IMR-90 (cell line): ENCODE results near the gene PHACTR3. TPM values are rescaled to one million over a fixed set of nuclear protein-coding genes. Genes with fewer than 3 reads are reported as not detected.

Source experiments
- ATAC-seq: fragments of 200-7000 bp; cut with Tn5 transposase; 2 replicates; pipeline ENCODE4 v1.9.1; 2020; ENCODE audit warnings: low read depth, mild to moderate bottlenecking, moderate library complexity
- BruUV-seq: library from RNA; stranded (reverse); fragments of 400-500 nt; replicated peaks from 2 replicates; lab custom pipeline; 2021; lab: Mats Ljungman, UMichigan
- CTCF ChIA-PET: fragments of 300-600 bp; formaldehyde crosslinking; extraction: SDS; loops from one replicate; lab custom pipeline; 2021; ENCODE audit warnings: antibody characterized with exemption; lab: Yijun Ruan, JAX
- POLR2A ChIA-PET: fragments of 300-600 bp; sonication (Branson Sonifier 250); formaldehyde crosslinking; loops from one replicate; lab custom pipeline; 2022; ENCODE audit warnings: antibody characterized with exemption; ENCODE audit not compliant: unreplicated experiment; lab: Charles Lee
- DNase-seq: peaks from one replicate; pipeline ENCODE4 v3.0.0; 2013
- H2AFZ ChIP-seq: replicated peaks from 2 replicates; pipeline ENCODE3; 2013; ENCODE audit warnings: low read length, mild to moderate bottlenecking; ENCODE audit not compliant: poor library complexity
- H2AK5ac ChIP-seq: 2 replicates; pipeline ENCODE4 v1.6.1; 2013; ENCODE audit warnings: low read depth, low read length, inconsistent platforms
- H2AK9ac ChIP-seq: replicated peaks from 2 replicates; pipeline ENCODE3; 2013; ENCODE audit warnings: mild to moderate bottlenecking, low read depth, low read length, moderate library complexity; ENCODE audit not compliant: poor library complexity
- H2BK120ac ChIP-seq: 2 replicates; pipeline ENCODE4 v1.6.1; 2013; ENCODE audit warnings: low read depth, low read length, inconsistent platforms
- H2BK15ac ChIP-seq: 3 replicates; pipeline ENCODE4 v1.6.1; 2013; ENCODE audit warnings: low read depth, low read length, inconsistent platforms
- H2BK20ac ChIP-seq: 2 replicates; pipeline ENCODE4 v1.6.1; 2013; ENCODE audit warnings: low read depth, mild to moderate bottlenecking, inconsistent platforms, low read length, moderate library complexity
- H2BK5ac ChIP-seq: 2 replicates; pipeline ENCODE4 v1.6.1; 2013; ENCODE audit warnings: mild to moderate bottlenecking, low read depth, low read length, inconsistent platforms; ENCODE audit not compliant: poor library complexity, severe bottlenecking
- H3K14ac ChIP-seq: replicated peaks from 2 replicates; pipeline ENCODE4 v1.6.1; 2013; ENCODE audit warnings: low read depth, low read length, inconsistent platforms
- H3K18ac ChIP-seq: 2 replicates; pipeline ENCODE4 v1.6.1; 2013; ENCODE audit warnings: low read depth, low read length, control low read depth
- H3K23ac ChIP-seq: 2 replicates; pipeline ENCODE4 v1.6.1; 2013; ENCODE audit warnings: low read depth, low read length, inconsistent platforms
- H3K27ac ChIP-seq: 2 replicates; pipeline ENCODE4 v1.5.1; 2013; ENCODE audit warnings: mild to moderate bottlenecking, control low read depth, low read length; ENCODE audit not compliant: insufficient read depth
- H3K27me3 ChIP-seq: 2 replicates; pipeline ENCODE4 v1.6.1; 2013; ENCODE audit warnings: low read length; ENCODE audit not compliant: control insufficient read depth, insufficient read depth
- H3K36me3 ChIP-seq: 2 replicates; pipeline ENCODE4 v1.6.1; 2013; ENCODE audit warnings: low read length, mixed read lengths; ENCODE audit not compliant: control insufficient read depth, insufficient read depth
- H3K4ac ChIP-seq: 2 replicates; pipeline ENCODE4 v1.6.1; 2013; ENCODE audit warnings: low read depth, low read length, inconsistent platforms
- H3K4me1 ChIP-seq: 2 replicates; pipeline ENCODE4 v1.6.1; 2013; ENCODE audit warnings: low read length, mixed read lengths; ENCODE audit not compliant: control insufficient read depth, insufficient read depth
- H3K4me2 ChIP-seq: 2 replicates; pipeline ENCODE4 v1.6.1; 2013; ENCODE audit warnings: low read depth, mild to moderate bottlenecking, control low read depth, low read length, moderate library complexity
- H3K4me3 ChIP-seq: 2 replicates; pipeline ENCODE4 v1.5.1; 2013; ENCODE audit warnings: low read depth, mild to moderate bottlenecking, control low read depth, low read length, moderate library complexity; ENCODE audit not compliant: insufficient read depth
- H3K56ac ChIP-seq: 2 replicates; pipeline ENCODE4 v1.6.1; 2013; ENCODE audit warnings: low read length, inconsistent platforms; ENCODE audit not compliant: insufficient read depth; ENCODE audit errors: extremely low read depth
- H3K79me1 ChIP-seq, 2 experiments: 2 replicates each; pipeline ENCODE4 v1.6.1; 2013; ENCODE audit warnings: low read length in 2 of 2, inconsistent platforms in 1 of 2, low read depth in 1 of 2
- H3K9ac ChIP-seq: 2 replicates; pipeline ENCODE4 v1.6.1; 2013; ENCODE audit warnings: low read depth, low read length, control low read depth
- H3K9me1 ChIP-seq: 2 replicates; pipeline ENCODE4 v1.6.1; 2013; ENCODE audit warnings: low read length, inconsistent platforms; ENCODE audit not compliant: insufficient read depth
- H3K9me3 ChIP-seq: 2 replicates; pipeline ENCODE4 v1.6.1; 2013; ENCODE audit warnings: low read length; ENCODE audit not compliant: control insufficient read depth, insufficient read depth
- H4K20me1 ChIP-seq: 2 replicates; pipeline ENCODE4 v1.6.1; 2013; ENCODE audit warnings: low read length, inconsistent platforms; ENCODE audit not compliant: insufficient read depth
- H4K5ac ChIP-seq: 2 replicates; pipeline ENCODE4 v1.6.1; 2013; ENCODE audit warnings: mild to moderate bottlenecking, low read depth, low read length, control low read depth
- H4K8ac ChIP-seq, 2 experiments: 2 replicates each; pipeline ENCODE4 v1.6.1; 2013; ENCODE audit warnings: low read depth in 2 of 2, low read length in 2 of 2, control low read depth in 1 of 2, inconsistent platforms in 1 of 2
- H4K91ac ChIP-seq: 2 replicates; pipeline ENCODE4 v1.6.1; 2013; ENCODE audit warnings: low read depth, low read length, inconsistent platforms; ENCODE audit not compliant: insufficient read depth
- RCOR1 ChIP-seq: IDR thresholded peaks from 2 replicates; pipeline ENCODE4 v1.6.1; 2012; ENCODE audit warnings: mild to moderate bottlenecking, low read length, improper control_type of control experiment; ENCODE audit not compliant: insufficient replicate concordance
- WGBS, 2 experiments: methylation state at CpG; one replicate each; pipeline versions ENCODE4 v1.1.5 to v1.1.7; 2013; ENCODE audit warnings: missing lambda C conversion rate in 2 of 2; ENCODE audit not compliant: insufficient read length in 1 of 2; ENCODE audit errors: extremely low coverage in 2 of 2; 5-methylcytosine and 5-hydroxymethylcytosine counted together
- dilution Hi-C: fragments of 300-500 bp; cut with HindIII; formaldehyde crosslinking; loops from one replicate; pipeline ENCODE4 v1.14.3; 2018; ENCODE audit warnings: low sequenced_read_pairs; ENCODE audit not compliant: unreplicated experiment
- in situ Hi-C: fragments of 300-500 bp; cut with MboI; formaldehyde crosslinking; loops from 3 replicates; pipeline ENCODE4 v1.14.3; 2019; ENCODE audit warnings: low sequenced_read_pairs, inconsistent platforms, mixed read lengths
- intact Hi-C: fragments of 100-400 bp; cut with micrococcal nuclease; formaldehyde crosslinking; loops from 2 replicates; pipeline ENCODE4 v1.10.0; 2022
- polyA plus RNA-seq, 3 experiments: library from polyadenylated mRNA; depleted of rRNA; stranded (reverse); fragments of >200 nt; gene quantifications; 2 replicates each; pipeline ENCODE4 v1.2.3, GENCODE V29; 2012; ENCODE audit warnings: low replicate concordance in 1 of 3
- total RNA-seq: library from RNA; depleted of rRNA; stranded (reverse); fragments of >200 nt; gene quantifications from 2 replicates; pipeline ENCODE4 v1.2.3, GENCODE V29; 2012
- TF ChIP-seq, protein P1 (sequence below): conservative IDR thresholded peaks from 2 replicates; pipeline ENCODE4 v1.5.1; 2012; ENCODE audit warnings: mild to moderate bottlenecking, low read depth, low read length, improper control_type of control experiment

Gene PHACTR3
- total and polyA plus RNA-seq, 2 of the 4 experiments (the other 2 are of a cell fraction) = not detected

DNA sequence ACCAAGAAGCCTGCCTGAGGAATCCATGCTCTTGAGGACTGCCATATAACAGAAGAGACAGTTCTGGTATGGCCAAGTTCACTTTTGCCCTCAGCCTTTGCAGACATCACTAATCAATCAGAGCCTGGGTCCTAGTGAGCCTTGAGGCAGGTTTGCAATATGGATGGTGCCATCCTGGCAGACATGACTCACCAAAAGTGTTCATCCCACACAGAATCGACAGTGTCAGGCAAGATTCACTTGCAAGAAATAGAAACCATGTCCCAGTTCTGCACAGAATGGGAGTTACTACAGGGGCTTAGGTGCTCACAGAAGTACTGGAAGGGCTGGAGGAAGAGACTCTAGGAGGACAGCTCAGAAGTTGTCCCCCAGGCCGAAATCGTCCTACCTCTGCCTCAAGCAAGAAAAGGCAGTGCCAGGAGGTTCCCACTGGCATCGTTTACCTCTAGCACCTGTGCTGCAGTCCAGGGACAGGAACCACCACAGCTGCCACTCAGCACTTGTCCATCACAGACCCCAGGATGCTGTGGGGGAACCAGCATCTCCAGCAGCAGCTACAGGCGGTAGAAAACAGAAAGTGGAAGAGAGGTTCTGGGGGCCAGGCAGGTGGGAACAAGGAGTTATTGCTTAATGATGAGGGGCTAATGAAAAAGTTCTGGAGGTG lies 42.6 kb upstream of the PHACTR3 start:
- Histone ChIP-seq H3K9ac (no peak overlapping the region), H3K23ac (no peak overlapping the region), H2BK15ac (no peak overlapping the region), H4K20me1 (no peaks in the 10 kb centered on the region), H3K4me1 (no peaks in the 10 kb centered on the region), H2BK120ac (no peak overlapping the region), H2BK5ac (no peak overlapping the region), H3K4ac (no peak overlapping the region), H2AFZ (no peak overlapping the region), H4K91ac (no peak overlapping the region), H2BK20ac (no peak overlapping the region), H4K5ac (no peak overlapping the region), H3K27me3 (no peaks in the 10 kb centered on the region), H3K79me1 (no peaks in the 10 kb centered on the region), H3K36me3 (no peaks in the 10 kb centered on the region), H3K4me3 (no peak overlapping the region), H3K4me2 (no peak overlapping the region), H2AK9ac (peak overlapping the region; percentile 50), H3K9me3 (0 out of 2 replicates have a peak, but pooled peaks cover 2% of the 10 kb centered on the region), H4K8ac (no peak overlapping the region), H3K27ac (no peak overlapping the region), H2AK5ac (no peak overlapping the region), H3K56ac (no peak overlapping the region), H3K18ac (no peak overlapping the region), H3K14ac (no peak overlapping the region), H3K9me1 (no peaks in the 10 kb centered on the region)
- no TSS peak for BruUV-seq
- TF ChIP-seq, protein P1, sequence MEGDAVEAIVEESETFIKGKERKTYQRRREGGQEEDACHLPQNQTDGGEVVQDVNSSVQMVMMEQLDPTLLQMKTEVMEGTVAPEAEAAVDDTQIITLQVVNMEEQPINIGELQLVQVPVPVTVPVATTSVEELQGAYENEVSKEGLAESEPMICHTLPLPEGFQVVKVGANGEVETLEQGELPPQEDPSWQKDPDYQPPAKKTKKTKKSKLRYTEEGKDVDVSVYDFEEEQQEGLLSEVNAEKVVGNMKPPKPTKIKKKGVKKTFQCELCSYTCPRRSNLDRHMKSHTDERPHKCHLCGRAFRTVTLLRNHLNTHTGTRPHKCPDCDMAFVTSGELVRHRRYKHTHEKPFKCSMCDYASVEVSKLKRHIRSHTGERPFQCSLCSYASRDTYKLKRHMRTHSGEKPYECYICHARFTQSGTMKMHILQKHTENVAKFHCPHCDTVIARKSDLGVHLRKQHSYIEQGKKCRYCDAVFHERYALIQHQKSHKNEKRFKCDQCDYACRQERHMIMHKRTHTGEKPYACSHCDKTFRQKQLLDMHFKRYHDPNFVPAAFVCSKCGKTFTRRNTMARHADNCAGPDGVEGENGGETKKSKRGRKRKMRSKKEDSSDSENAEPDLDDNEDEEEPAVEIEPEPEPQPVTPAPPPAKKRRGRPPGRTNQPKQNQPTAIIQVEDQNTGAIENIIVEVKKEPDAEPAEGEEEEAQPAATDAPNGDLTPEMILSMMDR = no peak
- no peak for TF ChIP-seq RCOR1
- ChIA-PET POLR2A (no interaction called here), CTCF (interaction anchor here (1.5 kb wide), 1 partner anchor 10 kb away, joined by 5 read pairs; no protein-coding TSS in a partner anchor)
- intact Hi-C loops (no loop called here), in situ Hi-C loops (no loop called here), dilution Hi-C loops (no loop called here)
- DNase-seq (no peak), ATAC-seq (no peak)
- WGBS, 2 experiments = 67% methylated on average over 2 of the region's 5 CpGs; no CpG with 5 or more reads in 1 of the 2 experiments
